ENCODE data around the gene DOK3. TPM values are rescaled to one million over a fixed set of nuclear protein-coding genes. Genes with fewer than 3 reads are reported as not detected.

Gene DOK3
- total and polyA plus RNA-seq, 2 of the 13 experiments (the other 11 are each of a cell fraction or from before 2014, with no cell fraction given) = 1.4 to 1.5 TPM

- TF ChIP-seq GLI4 (CRISPR knock-in tag; IDR thresholded peaks at IDR 0.05; ENCODE audit: borderline replicate concordance) (no peak), CCDC6 (CRISPR knock-in tag; IDR thresholded peaks at IDR 0.05) (0 out of 2 replicates have a peak, but pooled peaks have one; percentile 38), RBFOX2 (IDR thresholded peaks at IDR 0.05; ENCODE audit: low read depth, low read length) (peak; percentile 64), ZNF24 (IDR thresholded peaks at IDR 0.05) (no peak), ZNF784 (CRISPR knock-in tag; IDR thresholded peaks at IDR 0.05; ENCODE audit: borderline replicate concordance) (0 out of 2 replicates have a peak, but pooled peaks have one; percentile 12)
Observed at GRCh38 chr5:177472460-177473442, 36.9 kb downstream of the DOK3 start (continued).

- ChIA-PET POLR2A (interaction anchor here (1.0 to 2.8 kb wide), 5 partner anchors 14 to 93 kb away, joined by 5 to 17 read pairs (median 9); no protein-coding TSS in a partner anchor), CTCF (ENCODE audit: low intra/inter-chr PET ratio, low total read pairs) (no interaction called here)
- peaks cover 9% of the 10 kb centered on the region; the same call in 1 of the 2 replicates for H4K20me1 ChIP-seq (ENCODE audit: insufficient read depth, low read length)
- TF ChIP-seq YY1 (IDR thresholded peaks at IDR 0.05; ENCODE audit: insufficient read depth, insufficient replicate concordance, low read depth, low read length) (no peak), AGO1 (IDR thresholded peaks at IDR 0.05; ENCODE audit: low read depth, low read length, poor library complexity, severe bottlenecking) (peak; percentile 69)
- H3K27me3 ChIP-seq (ENCODE audit: control insufficient read depth in 1 of 2, insufficient read depth in 2 of 2, low read length in 2 of 2) = no peaks in the 10 kb centered on the region
- WGBS (ENCODE audit: low lambda C conversion rate) = 93% methylated on average over 7 of the region's 14 CpGs
- FAIRE-seq = no peak
- in situ Hi-C loops (cut with HindIII; ENCODE audit: extremely low pct_ligation_motif_present, low pct_unique_long_range_greater_than_20kb) (loop anchor here (25.0 kb wide), 1 partner anchor 359 kb away; no protein-coding TSS in a partner anchor), intact Hi-C loops (cut with micrococcal nuclease; ENCODE audit: unreplicated experiment) (no loop called here)
- H3K36me3 ChIP-seq (replicated peaks in 1 of 2; ENCODE audit: control insufficient read depth in 1 of 2, insufficient read depth in 2 of 2, low read length in 2 of 2) = peaks cover under 1 to 5% of the 10 kb centered on the region in 2 experiments; a peak in 3 of 5 replicates
- BruUV-seq (replicated peaks) = no TSS peak
- no peak overlapping the region for H2AFZ ChIP-seq (ENCODE audit: low read length)
- DNase-seq (ENCODE audit: low spot score) = no peak
- no peaks in the 10 kb centered on the region for H3K9me3 ChIP-seq (ENCODE audit: low read length)
- peak overlapping the region; percentile 65 to 77 (median 73); a peak in 5 of 6 replicates for H3K4me3 ChIP-seq (replicated peaks in 1 of 3; ENCODE audit: insufficient read depth in 1 of 3, low read depth in 2 of 3, low read length in 3 of 3)
- peak overlapping the region; percentile 92 for H3K4me2 ChIP-seq (ENCODE audit: low read depth, low read length)
- no peak overlapping the region for H3K27ac ChIP-seq (ENCODE audit: extremely low read length, insufficient read depth, low read length)
- no peak for ATAC-seq
- peak overlapping the region; percentile 67 for H3K9ac ChIP-seq (ENCODE audit: insufficient read depth, low read depth, low read length)
- peaks cover 3% of the 10 kb centered on the region for H3K79me2 ChIP-seq (ENCODE audit: insufficient read depth, low read length)
- peaks cover 46% of the 10 kb centered on the region for H3K4me1 ChIP-seq (ENCODE audit: insufficient read depth, low read length)
Observed at GRCh38 chr5:177471610-177472356, 37.8 kb downstream of the DOK3 start.
